IMR-90 (cell line): Measurements from ENCODE around the gene SP7.

Source experiments
- CTCF ChIP-seq: conservative IDR thresholded peaks from 2 replicates; pipeline ENCODE4 v1.5.1; 2012; ENCODE audit warnings: mild to moderate bottlenecking, low read depth, low read length, improper control_type of control experiment
- ELK1 ChIP-seq: fragments of 150-350 bp; IDR thresholded peaks from 2 replicates; pipeline ENCODE4 v1.6.1; 2016; ENCODE audit warnings: low read depth, mild to moderate bottlenecking, low read length, moderate library complexity, borderline replicate concordance
- MAFK ChIP-seq: IDR thresholded peaks from 2 replicates; pipeline ENCODE4 v1.6.1; 2012; ENCODE audit warnings: low read depth, low read length, improper control_type of control experiment
- MAZ ChIP-seq: IDR thresholded peaks from 2 replicates; pipeline ENCODE4 v1.6.1; 2012; ENCODE audit warnings: low read depth, mild to moderate bottlenecking, low read length, improper control_type of control experiment, moderate library complexity, borderline replicate concordance
- NFE2L2 ChIP-seq: fragments of 150-350 bp; IDR thresholded peaks from 2 replicates; pipeline ENCODE4 v1.6.1; 2016; ENCODE audit warnings: low read depth, mild to moderate bottlenecking, low read length
- POLR2A ChIP-seq: IDR thresholded peaks from 2 replicates; pipeline ENCODE4 v1.6.1; 2012; ENCODE audit warnings: mild to moderate bottlenecking, low read depth, low read length
- SMC3 ChIP-seq: fragments of 150-350 bp; IDR thresholded peaks from 2 replicates; pipeline ENCODE4 v1.6.1; 2016; ENCODE audit warnings: low read depth, mild to moderate bottlenecking, antibody characterized with exemption, low read length, moderate library complexity
- USF2 ChIP-seq: fragments of 150-350 bp; IDR thresholded peaks from 2 replicates; pipeline ENCODE4 v1.6.1; 2017; ENCODE audit warnings: mild to moderate bottlenecking, antibody characterized with exemption, low read length, low read depth

- TF ChIP-seq USF2: no peak
- no peak for TF ChIP-seq CTCF
- no peak for TF ChIP-seq ELK1
- TF ChIP-seq MAFK: no peak
- TF ChIP-seq POLR2A: no peak
- TF ChIP-seq MAZ: no peak
- TF ChIP-seq NFE2L2: no peak
- TF ChIP-seq SMC3: no peak
Observed at GRCh38 chr12:53334822-53335221, 1.3 kb downstream of the SP7 start.
